Mesothelial cell of epicardium (in vitro differentiated cells): ENCODE results near the gene WDR43. TPM values are rescaled to one million over a fixed set of nuclear protein-coding genes. Genes with fewer than 3 reads are reported as not detected.
A peak's percentile ranks its signal among the peaks of the same experiment; 100 is the strongest.

Experiments used
- DNase-seq, 2 experiments: peaks; one replicate each; pipeline ENCODE4 v3.0.0; 2021; ENCODE audit warnings: low spot score in 2 of 2; ENCODE audit not compliant: unreplicated experiment in 2 of 2
- H3K27ac Mint-ChIP-seq: 2 replicates; pipeline ENCODE4 v1.8.0; 2021; ENCODE audit warnings: mixed read lengths
- H3K27me3 Mint-ChIP-seq: 2 replicates; pipeline ENCODE4 v1.8.0; 2021; ENCODE audit warnings: low read depth, mixed read lengths
- H3K36me3 Mint-ChIP-seq: 2 replicates; pipeline ENCODE4 v1.8.0; 2021; ENCODE audit warnings: mixed read lengths
- H3K4me1 Mint-ChIP-seq: 2 replicates; pipeline ENCODE4 v1.8.0; 2021; ENCODE audit warnings: mixed read lengths
- H3K4me3 Mint-ChIP-seq: 2 replicates; pipeline ENCODE4 v1.8.0; 2021; ENCODE audit warnings: mild to moderate bottlenecking, moderate library complexity, mixed read lengths
- H3K9me3 Mint-ChIP-seq: 2 replicates; pipeline ENCODE4 v1.8.0; 2021; ENCODE audit warnings: mixed read lengths
- total RNA-seq: library from RNA; stranded (reverse); gene quantifications from 3 replicates; pipeline ENCODE4 v1.2.1, GENCODE V29; 2021
- TF ChIP-seq, protein P1 (sequence below): fragments of 200-600 bp; sonication (generic); IDR thresholded peaks from one replicate; pipeline ENCODE4 v1.5.0; 2021; ENCODE audit warnings: antibody characterized with exemption; ENCODE audit not compliant: unreplicated experiment

Gene WDR43
- total RNA-seq, 1 donor from 2014 or later, result 65.3 TPM

DNA sequence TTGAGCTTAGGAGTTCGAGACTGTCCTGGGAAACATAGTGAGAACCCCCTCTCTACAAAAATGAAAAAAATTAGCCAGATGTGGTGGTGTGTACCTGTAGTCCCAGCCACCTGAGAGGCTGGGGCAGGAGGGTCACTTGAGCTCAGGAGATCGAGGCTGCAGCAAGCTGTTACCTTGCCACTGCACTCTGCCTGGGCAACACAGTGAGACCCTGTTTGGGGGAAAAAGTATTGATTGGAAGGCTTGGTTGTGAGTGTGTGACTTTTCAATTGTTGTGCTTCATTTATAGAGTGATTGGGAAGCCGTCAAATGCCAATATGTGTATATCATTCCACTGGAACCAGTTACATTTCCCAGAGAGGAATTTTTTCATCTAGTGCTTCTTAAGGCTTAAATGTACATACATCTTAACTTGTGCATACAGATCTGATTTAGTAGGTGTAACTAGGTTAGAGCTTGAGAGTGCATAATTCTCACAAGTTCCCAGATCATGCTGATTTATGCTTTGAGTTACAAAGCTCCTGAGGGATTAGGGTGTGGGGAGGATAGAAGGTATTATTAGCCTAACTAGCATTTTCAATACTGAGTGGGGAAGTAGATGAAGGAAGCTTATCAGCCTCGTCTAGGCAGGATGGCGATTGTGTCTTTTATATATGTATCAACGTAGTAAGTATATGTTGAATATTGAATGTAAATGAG, 15.3 kb downstream of the WDR43 start:
- peaks cover 6% of the 10 kb centered on the region for H3K4me1 Mint-ChIP-seq
- no peak overlapping the region for H3K4me3 Mint-ChIP-seq
- H3K27ac Mint-ChIP-seq, result no peak overlapping the region
- peaks cover 56% of the 10 kb centered on the region for H3K36me3 Mint-ChIP-seq
- DNase-seq, result no peak
- TF ChIP-seq, protein P1, sequence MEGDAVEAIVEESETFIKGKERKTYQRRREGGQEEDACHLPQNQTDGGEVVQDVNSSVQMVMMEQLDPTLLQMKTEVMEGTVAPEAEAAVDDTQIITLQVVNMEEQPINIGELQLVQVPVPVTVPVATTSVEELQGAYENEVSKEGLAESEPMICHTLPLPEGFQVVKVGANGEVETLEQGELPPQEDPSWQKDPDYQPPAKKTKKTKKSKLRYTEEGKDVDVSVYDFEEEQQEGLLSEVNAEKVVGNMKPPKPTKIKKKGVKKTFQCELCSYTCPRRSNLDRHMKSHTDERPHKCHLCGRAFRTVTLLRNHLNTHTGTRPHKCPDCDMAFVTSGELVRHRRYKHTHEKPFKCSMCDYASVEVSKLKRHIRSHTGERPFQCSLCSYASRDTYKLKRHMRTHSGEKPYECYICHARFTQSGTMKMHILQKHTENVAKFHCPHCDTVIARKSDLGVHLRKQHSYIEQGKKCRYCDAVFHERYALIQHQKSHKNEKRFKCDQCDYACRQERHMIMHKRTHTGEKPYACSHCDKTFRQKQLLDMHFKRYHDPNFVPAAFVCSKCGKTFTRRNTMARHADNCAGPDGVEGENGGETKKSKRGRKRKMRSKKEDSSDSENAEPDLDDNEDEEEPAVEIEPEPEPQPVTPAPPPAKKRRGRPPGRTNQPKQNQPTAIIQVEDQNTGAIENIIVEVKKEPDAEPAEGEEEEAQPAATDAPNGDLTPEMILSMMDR, result no peak
- no peaks in the 10 kb centered on the region for H3K27me3 Mint-ChIP-seq
- H3K9me3 Mint-ChIP-seq, result no peaks in the 10 kb centered on the region

DNA sequence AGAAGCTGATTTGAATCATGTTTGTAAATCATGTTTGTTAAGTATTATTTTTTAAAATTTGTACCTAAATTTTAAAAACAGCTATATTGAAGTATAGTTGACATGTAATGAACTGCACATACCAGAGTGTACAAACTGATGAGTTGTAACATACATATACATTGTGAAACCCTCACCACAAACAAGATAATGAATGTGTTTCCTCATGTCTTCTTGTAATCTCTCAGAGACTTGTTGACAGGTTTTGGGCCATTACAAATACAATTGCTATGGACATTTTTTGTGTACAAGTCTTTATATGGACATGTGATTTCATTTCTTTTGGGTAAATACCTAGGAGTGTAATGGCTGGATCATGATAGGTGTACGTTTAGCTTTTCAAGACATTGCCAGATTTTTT, 21.5 kb downstream of the WDR43 start:
- DNase-seq, result no peak
- Mint-ChIP-seq H3K4me1 (no peaks in the 10 kb centered on the region), H3K27me3 (no peaks in the 10 kb centered on the region), H3K36me3 (peaks cover 35% of the 10 kb centered on the region), H3K9me3 (no peaks in the 10 kb centered on the region), H3K27ac (no peak overlapping the region), H3K4me3 (no peak overlapping the region)
- TF ChIP-seq, protein P1, result no peak

DNA sequence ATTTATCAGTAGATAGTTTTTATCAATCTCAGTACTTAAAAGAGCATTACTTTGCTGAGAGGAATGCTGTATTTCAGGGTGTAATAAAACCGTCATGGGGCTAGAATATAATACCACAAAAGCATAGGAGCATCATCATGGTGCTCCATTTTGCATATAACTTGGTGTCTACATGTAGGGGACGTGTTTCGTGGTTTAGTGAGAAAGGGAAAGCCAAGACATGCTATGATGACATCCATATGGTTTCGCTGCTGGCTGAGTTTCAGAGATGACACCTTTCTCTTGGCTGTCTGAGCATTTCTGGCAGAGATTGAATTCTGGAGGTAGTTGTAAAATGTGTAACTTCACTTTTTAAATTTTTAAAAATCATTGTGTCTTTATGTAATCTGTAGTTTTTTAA, 32.4 kb downstream of the WDR43 start:
- H3K9me3 Mint-ChIP-seq, result no peaks in the 10 kb centered on the region
- TF ChIP-seq, protein P1, result no peak
- DNase-seq, result no peak
- H3K27me3 Mint-ChIP-seq, result no peaks in the 10 kb centered on the region
- H3K27ac Mint-ChIP-seq, result no peak overlapping the region
- H3K36me3 Mint-ChIP-seq, result peaks cover 47% of the 10 kb centered on the region
- peaks cover 6% of the 10 kb centered on the region for H3K4me1 Mint-ChIP-seq
- no peak overlapping the region for H3K4me3 Mint-ChIP-seq

DNA sequence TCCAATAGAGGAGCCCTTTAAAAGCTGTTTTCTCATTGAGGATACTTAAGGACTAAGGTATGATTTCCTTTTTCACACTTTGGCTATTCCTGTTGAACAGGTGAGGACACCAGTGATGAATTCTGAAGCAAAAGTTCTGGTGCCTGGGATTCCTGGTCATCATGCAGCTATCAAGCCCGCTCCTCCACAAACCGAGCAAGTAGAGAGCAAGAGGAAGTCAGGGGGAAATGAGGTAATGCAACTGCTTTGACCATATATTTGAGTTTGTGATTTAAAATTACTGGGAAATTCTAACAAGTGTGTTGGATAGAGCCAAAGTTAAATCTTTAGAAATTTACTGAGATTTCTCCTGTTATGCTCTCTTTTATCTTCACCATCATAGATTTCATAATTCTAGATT, 33.0 kb downstream of the WDR43 start:
- Mint-ChIP-seq H3K27me3 (no peaks in the 10 kb centered on the region), H3K4me3 (no peak overlapping the region), H3K36me3 (peaks cover 49% of the 10 kb centered on the region), H3K27ac (peak overlapping the region; percentile 69), H3K4me1 (peaks cover 6% of the 10 kb centered on the region), H3K9me3 (no peaks in the 10 kb centered on the region)
- TF ChIP-seq, protein P1, result no peak
- no peak for DNase-seq

DNA sequence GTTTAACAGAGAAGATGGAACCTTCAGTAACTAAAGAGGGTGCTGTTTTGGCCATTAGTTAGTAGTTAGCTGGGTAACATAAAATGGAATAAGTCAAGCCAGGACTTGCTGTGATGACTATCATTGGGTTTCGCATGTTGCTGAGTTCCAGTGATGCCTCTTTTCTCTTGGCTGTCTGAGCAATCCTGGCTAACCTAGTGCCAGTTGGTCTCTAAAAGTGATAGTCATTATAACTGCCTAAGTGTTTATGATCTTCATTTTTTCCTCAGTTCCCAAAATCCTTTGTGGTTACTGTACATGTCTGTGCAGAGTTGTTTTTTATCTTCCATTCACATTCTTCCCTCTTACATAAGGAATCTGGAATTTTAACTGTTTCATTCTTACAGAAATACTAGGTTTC, 33.4 kb downstream of the WDR43 start:
- H3K4me3 Mint-ChIP-seq, result no peak overlapping the region
- TF ChIP-seq, protein P1, result no peak
- peaks cover 6% of the 10 kb centered on the region for H3K4me1 Mint-ChIP-seq
- H3K27me3 Mint-ChIP-seq, result no peaks in the 10 kb centered on the region
- DNase-seq, result no peak
- H3K36me3 Mint-ChIP-seq, result peaks cover 51% of the 10 kb centered on the region
- H3K27ac Mint-ChIP-seq, result peak overlapping the region; percentile 69
- no peaks in the 10 kb centered on the region for H3K9me3 Mint-ChIP-seq
